Prostate gland (tissue), 2 donors: ENCODE data around the gene IQGAP3. TPM values are rescaled to one million over a fixed set of nuclear protein-coding genes. Genes with fewer than 3 reads are reported as not detected.

Experiments
- DNase-seq: peaks from one replicate; pipeline ENCODE4 v3.0.0-alpha.2; 2019; ENCODE audit warnings: low spot score
- H3K27ac ChIP-seq, 2 donors: fragments of 200-600 bp; sonication (generic); 2 replicates each; pipeline ENCODE4 v1.5.1; 2017 to 2019
- H3K27me3 ChIP-seq: fragments of 200-600 bp; sonication (generic); replicated peaks from 2 replicates; pipeline ENCODE4 v1.5.1; 2019; ENCODE audit not compliant: insufficient read depth
- H3K36me3 ChIP-seq, 2 donors: fragments of 200-600 bp; sonication (generic); 1 replicate in 1 of 2; 2 replicates in 1 of 2; pipeline versions ENCODE4 v1.5.1 to v1.8.1; 2017 to 2019
- H3K4me1 ChIP-seq: fragments of 200-600 bp; sonication (generic); replicated peaks from 2 replicates; pipeline ENCODE4 v1.5.1; 2019
- H3K4me3 ChIP-seq, 2 donors: fragments of 200-600 bp; sonication (generic); 2 replicates each; pipeline ENCODE4 v1.5.1; 2017 to 2019
- H3K9me3 ChIP-seq: fragments of 200-600 bp; sonication (generic); 2 replicates; pipeline ENCODE4 v1.5.1; 2017
- CTCF ChIP-seq, 4 experiments: fragments of 200-600 bp in 2 of 4; fragments of 450-650 bp in 2 of 4; sonication (generic) in 2 of 4; IDR thresholded peaks; 1 replicate in 3 of 4; 2 replicates in 1 of 4; pipeline ENCODE4 v1.5.1; 2016 to 2019; ENCODE audit warnings: antibody characterized with exemption in 4 of 4, mild to moderate bottlenecking in 2 of 4, moderate library complexity in 2 of 4
- POLR2A ChIP-seq: fragments of 450-650 bp; IDR thresholded peaks from one replicate; pipeline ENCODE4 v1.6.1; 2016; ENCODE audit warnings: antibody characterized with exemption, mild to moderate bottlenecking
- POLR2AphosphoS5 ChIP-seq: sonication (generic); formaldehyde crosslinking; IDR thresholded peaks from one replicate; pipeline ENCODE4 v1.6.1; 2017; ENCODE audit warnings: antibody characterized with exemption
- WGBS: methylation state at CpG from one replicate; pipeline ENCODE4 v1.1.5; 2018; 5-methylcytosine and 5-hydroxymethylcytosine counted together
- intact Hi-C: fragments of 100-400 bp; cut with DNase I; formaldehyde crosslinking; loops from one replicate; pipeline ENCODE4 v1.14.2; 2022
- total RNA-seq, 2 donors: library from RNA; depleted of rRNA; stranded (reverse); fragments of >200 nt; gene quantifications; one replicate each; pipeline ENCODE4 v1.1.0, GENCODE V29; 2016

IQGAP3 gene
- total RNA-seq, 2 donors from 2014 or later, result 1.5 to 3.0 TPM

- intact Hi-C loops, result no loop called here
- Histone ChIP-seq H3K9me3 (no peaks in the 10 kb centered on the region), H3K27me3 (no peaks in the 10 kb centered on the region), H3K4me1 (no peaks in the 10 kb centered on the region), H3K36me3 (no peaks in the 10 kb centered on the region), H3K4me3 (no peak overlapping the region), H3K27ac (peak overlapping the region in 1 of 2 donors; percentile 40)
- TF ChIP-seq POLR2A (no peak), CTCF (IDR thresholded peaks at IDR 0.05) (peak in 1 of 4 experiments; percentile 6), POLR2AphosphoS5 (no peak)
- 26% methylated on average over 10 of the region's 10 CpGs for WGBS
- DNase-seq, result peak; percentile 40
Measured at GRCh38 chr1:156602557-156602993, 30.2 kb upstream of the IQGAP3 start.

GRCh38 chr1:156601892-156602291, 29.5 kb upstream of the IQGAP3 start:
- Histone ChIP-seq H3K4me1 (no peaks in the 10 kb centered on the region), H3K27ac (peak overlapping the region; percentile 84), H3K27me3 (no peaks in the 10 kb centered on the region), H3K4me3 (peak overlapping the region; percentile 50 to 61), H3K36me3 (no peaks in the 10 kb centered on the region), H3K9me3 (no peaks in the 10 kb centered on the region)
- TF ChIP-seq POLR2A (no peak), CTCF (IDR thresholded peaks at IDR 0.05) (no peak), POLR2AphosphoS5 (no peak)
- 67% methylated on average over 12 of the region's 12 CpGs for WGBS
- DNase-seq, result no peak
- intact Hi-C loops, result no loop called here

DNA sequence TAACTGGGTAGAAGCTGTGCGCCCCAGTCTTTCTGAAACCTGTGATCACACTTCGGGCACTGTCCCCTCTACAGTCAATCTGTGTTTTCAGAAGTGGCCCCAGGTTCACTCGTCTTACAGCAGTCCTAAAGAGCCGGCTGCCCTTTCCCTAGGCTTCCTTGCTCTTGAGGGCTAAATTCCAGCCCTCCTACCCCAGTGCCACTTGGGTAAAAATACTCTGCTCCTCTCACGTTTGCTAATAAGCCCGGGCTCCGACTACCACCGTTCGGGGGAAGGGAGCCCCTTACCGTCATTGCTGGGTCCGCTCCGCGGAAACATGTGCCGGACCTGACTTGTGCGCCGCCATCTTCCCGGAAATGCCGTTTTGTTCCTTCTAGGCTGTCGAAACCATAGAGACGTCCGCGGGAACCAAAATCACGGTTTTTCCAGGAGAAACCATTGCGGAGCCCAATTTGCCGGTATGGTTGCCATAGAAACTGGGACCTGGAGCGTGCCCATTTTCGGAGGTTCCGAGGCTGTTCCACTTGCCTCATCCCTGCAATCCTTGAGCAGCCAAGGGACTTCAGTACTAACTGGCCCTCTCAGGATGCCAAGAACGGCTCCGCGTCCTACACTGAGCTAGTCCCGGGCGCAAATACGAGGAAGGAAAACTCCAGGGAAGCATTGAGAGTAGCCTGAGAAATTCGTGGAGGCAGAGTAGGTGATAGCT, 28.9 kb upstream of the IQGAP3 start, which contains the start of gene GPATCH4:
GPATCH4 (minus strand) TSS at position 358 of the 709 bp plus-strand sequence.
- intact Hi-C loops, result no loop called here
- WGBS, result under 1% methylated on average over 35 of the region's 35 CpGs

GRCh38 chr1:156600733-156601121, 28.4 kb upstream of the IQGAP3 start:
- Histone ChIP-seq H3K36me3 (no peaks in the 10 kb centered on the region), H3K4me3 (peak overlapping the region; percentile 50 to 61), H3K9me3 (no peaks in the 10 kb centered on the region), H3K27ac (peak overlapping the region; percentile 84), H3K4me1 (no peaks in the 10 kb centered on the region), H3K27me3 (no peaks in the 10 kb centered on the region)
- WGBS, result 4% methylated on average over 13 of the region's 13 CpGs
- no peak for DNase-seq
- intact Hi-C loops, result no loop called here
- no peak for TF ChIP-seq CTCF (IDR thresholded peaks at IDR 0.05)
- TF ChIP-seq POLR2A, result no peak
- TF ChIP-seq POLR2AphosphoS5, result no peak

More for the DNA sequence above, 28.9 kb upstream of the IQGAP3 start, which contains the start of gene GPATCH4:
- TF ChIP-seq POLR2A (no peak), POLR2AphosphoS5 (peak; percentile 85)
- peak; percentile 75 for DNase-seq
- Histone ChIP-seq H3K27me3 (no peaks in the 10 kb centered on the region), H3K4me1 (no peaks in the 10 kb centered on the region), H3K4me3 (peak within 1 kb of the TSS; percentile 50 to 61), H3K9me3 (no peaks in the 10 kb centered on the region), H3K27ac (peak within 1 kb of the TSS; percentile 84), H3K36me3 (no peaks in the 10 kb centered on the region)

- Histone ChIP-seq H3K27me3 (no peaks in the 10 kb centered on the region), H3K27ac (no peak overlapping the region), H3K4me3 (no peak overlapping the region), H3K36me3 (no peaks in the 10 kb centered on the region), H3K9me3 (no peaks in the 10 kb centered on the region), H3K4me1 (no peaks in the 10 kb centered on the region)
- 52% methylated on average over 3 of the region's 3 CpGs for WGBS
- intact Hi-C loops, result no loop called here
- no peak for DNase-seq
- no peak for TF ChIP-seq CTCF (IDR thresholded peaks at IDR 0.05)
- no peak for TF ChIP-seq POLR2AphosphoS5
- no peak for TF ChIP-seq POLR2A
Measured at GRCh38 chr1:156599811-156600210, 27.4 kb upstream of the IQGAP3 start.
